IMR-90 (cell line): Measurements from ENCODE around the gene NIPSNAP3A. TPM values are rescaled to one million over a fixed set of nuclear protein-coding genes. Genes with fewer than 3 reads are reported as not detected.

ENCODE experiments used
- ATAC-seq: fragments of 200-7000 bp; cut with Tn5 transposase; 2 replicates; pipeline ENCODE4 v1.9.1; 2020; ENCODE audit warnings: low read depth, mild to moderate bottlenecking, moderate library complexity
- BruUV-seq: library from RNA; stranded (reverse); fragments of 400-500 nt; replicated peaks from 2 replicates; lab custom pipeline; 2021; lab: Mats Ljungman, UMichigan
- CTCF ChIA-PET: fragments of 300-600 bp; formaldehyde crosslinking; extraction: SDS; loops from one replicate; lab custom pipeline; 2021; ENCODE audit warnings: antibody characterized with exemption; lab: Yijun Ruan, JAX
- POLR2A ChIA-PET: fragments of 300-600 bp; sonication (Branson Sonifier 250); formaldehyde crosslinking; loops from one replicate; lab custom pipeline; 2022; ENCODE audit warnings: antibody characterized with exemption; ENCODE audit not compliant: unreplicated experiment; lab: Charles Lee
- DNase-seq: peaks from one replicate; pipeline ENCODE4 v3.0.0; 2013
- H2AFZ ChIP-seq: replicated peaks from 2 replicates; pipeline ENCODE3; 2013; ENCODE audit warnings: low read length, mild to moderate bottlenecking; ENCODE audit not compliant: poor library complexity
- H2AK5ac ChIP-seq: 2 replicates; pipeline ENCODE4 v1.6.1; 2013; ENCODE audit warnings: low read depth, low read length, inconsistent platforms
- H2AK9ac ChIP-seq: replicated peaks from 2 replicates; pipeline ENCODE3; 2013; ENCODE audit warnings: mild to moderate bottlenecking, low read depth, low read length, moderate library complexity; ENCODE audit not compliant: poor library complexity
- H2BK120ac ChIP-seq: 2 replicates; pipeline ENCODE4 v1.6.1; 2013; ENCODE audit warnings: low read depth, low read length, inconsistent platforms
- H2BK15ac ChIP-seq: 3 replicates; pipeline ENCODE4 v1.6.1; 2013; ENCODE audit warnings: low read depth, low read length, inconsistent platforms
- H2BK20ac ChIP-seq: 2 replicates; pipeline ENCODE4 v1.6.1; 2013; ENCODE audit warnings: low read depth, mild to moderate bottlenecking, inconsistent platforms, low read length, moderate library complexity
- H2BK5ac ChIP-seq: 2 replicates; pipeline ENCODE4 v1.6.1; 2013; ENCODE audit warnings: mild to moderate bottlenecking, low read depth, low read length, inconsistent platforms; ENCODE audit not compliant: poor library complexity, severe bottlenecking
- H3K14ac ChIP-seq: replicated peaks from 2 replicates; pipeline ENCODE4 v1.6.1; 2013; ENCODE audit warnings: low read depth, low read length, inconsistent platforms
- H3K18ac ChIP-seq: 2 replicates; pipeline ENCODE4 v1.6.1; 2013; ENCODE audit warnings: low read depth, low read length, control low read depth
- H3K23ac ChIP-seq: 2 replicates; pipeline ENCODE4 v1.6.1; 2013; ENCODE audit warnings: low read depth, low read length, inconsistent platforms
- H3K27ac ChIP-seq: 2 replicates; pipeline ENCODE4 v1.5.1; 2013; ENCODE audit warnings: mild to moderate bottlenecking, control low read depth, low read length; ENCODE audit not compliant: insufficient read depth
- H3K27me3 ChIP-seq: 2 replicates; pipeline ENCODE4 v1.6.1; 2013; ENCODE audit warnings: low read length; ENCODE audit not compliant: control insufficient read depth, insufficient read depth
- H3K36me3 ChIP-seq: 2 replicates; pipeline ENCODE4 v1.6.1; 2013; ENCODE audit warnings: low read length, mixed read lengths; ENCODE audit not compliant: control insufficient read depth, insufficient read depth
- H3K4ac ChIP-seq: 2 replicates; pipeline ENCODE4 v1.6.1; 2013; ENCODE audit warnings: low read depth, low read length, inconsistent platforms
- H3K4me1 ChIP-seq: 2 replicates; pipeline ENCODE4 v1.6.1; 2013; ENCODE audit warnings: low read length, mixed read lengths; ENCODE audit not compliant: control insufficient read depth, insufficient read depth
- H3K4me2 ChIP-seq: 2 replicates; pipeline ENCODE4 v1.6.1; 2013; ENCODE audit warnings: low read depth, mild to moderate bottlenecking, control low read depth, low read length, moderate library complexity
- H3K4me3 ChIP-seq: 2 replicates; pipeline ENCODE4 v1.5.1; 2013; ENCODE audit warnings: low read depth, mild to moderate bottlenecking, control low read depth, low read length, moderate library complexity; ENCODE audit not compliant: insufficient read depth
- H3K56ac ChIP-seq: 2 replicates; pipeline ENCODE4 v1.6.1; 2013; ENCODE audit warnings: low read length, inconsistent platforms; ENCODE audit not compliant: insufficient read depth; ENCODE audit errors: extremely low read depth
- H3K79me1 ChIP-seq, 2 experiments: 2 replicates each; pipeline ENCODE4 v1.6.1; 2013; ENCODE audit warnings: low read length in 2 of 2, inconsistent platforms in 1 of 2, low read depth in 1 of 2
- H3K9ac ChIP-seq: 2 replicates; pipeline ENCODE4 v1.6.1; 2013; ENCODE audit warnings: low read depth, low read length, control low read depth
- H3K9me1 ChIP-seq: 2 replicates; pipeline ENCODE4 v1.6.1; 2013; ENCODE audit warnings: low read length, inconsistent platforms; ENCODE audit not compliant: insufficient read depth
- H3K9me3 ChIP-seq: 2 replicates; pipeline ENCODE4 v1.6.1; 2013; ENCODE audit warnings: low read length; ENCODE audit not compliant: control insufficient read depth, insufficient read depth
- H4K20me1 ChIP-seq: 2 replicates; pipeline ENCODE4 v1.6.1; 2013; ENCODE audit warnings: low read length, inconsistent platforms; ENCODE audit not compliant: insufficient read depth
- H4K5ac ChIP-seq: 2 replicates; pipeline ENCODE4 v1.6.1; 2013; ENCODE audit warnings: mild to moderate bottlenecking, low read depth, low read length, control low read depth
- H4K8ac ChIP-seq, 2 experiments: 2 replicates each; pipeline ENCODE4 v1.6.1; 2013; ENCODE audit warnings: low read depth in 2 of 2, low read length in 2 of 2, control low read depth in 1 of 2, inconsistent platforms in 1 of 2
- H4K91ac ChIP-seq: 2 replicates; pipeline ENCODE4 v1.6.1; 2013; ENCODE audit warnings: low read depth, low read length, inconsistent platforms; ENCODE audit not compliant: insufficient read depth
- NFE2L2 ChIP-seq: fragments of 150-350 bp; IDR thresholded peaks from 2 replicates; pipeline ENCODE4 v1.6.1; 2016; ENCODE audit warnings: low read depth, mild to moderate bottlenecking, low read length
- POLR2A ChIP-seq: IDR thresholded peaks from 2 replicates; pipeline ENCODE4 v1.6.1; 2012; ENCODE audit warnings: mild to moderate bottlenecking, low read depth, low read length
- RAD21 ChIP-seq: IDR thresholded peaks from 2 replicates; pipeline ENCODE4 v1.6.1; 2012; ENCODE audit warnings: low read length, improper control_type of control experiment
- WGBS, 2 experiments: methylation state at CpG; one replicate each; pipeline versions ENCODE4 v1.1.5 to v1.1.7; 2013; ENCODE audit warnings: missing lambda C conversion rate in 2 of 2; ENCODE audit not compliant: insufficient read length in 1 of 2; ENCODE audit errors: extremely low coverage in 2 of 2; 5-methylcytosine and 5-hydroxymethylcytosine counted together
- dilution Hi-C: fragments of 300-500 bp; cut with HindIII; formaldehyde crosslinking; loops from one replicate; pipeline ENCODE4 v1.14.3; 2018; ENCODE audit warnings: low sequenced_read_pairs; ENCODE audit not compliant: unreplicated experiment
- in situ Hi-C: fragments of 300-500 bp; cut with MboI; formaldehyde crosslinking; loops from 3 replicates; pipeline ENCODE4 v1.14.3; 2019; ENCODE audit warnings: low sequenced_read_pairs, inconsistent platforms, mixed read lengths
- intact Hi-C: fragments of 100-400 bp; cut with micrococcal nuclease; formaldehyde crosslinking; loops from 2 replicates; pipeline ENCODE4 v1.10.0; 2022
- polyA plus RNA-seq, 3 experiments: library from polyadenylated mRNA; depleted of rRNA; stranded (reverse); fragments of >200 nt; gene quantifications; 2 replicates each; pipeline ENCODE4 v1.2.3, GENCODE V29; 2012; ENCODE audit warnings: low replicate concordance in 1 of 3
- total RNA-seq: library from RNA; depleted of rRNA; stranded (reverse); fragments of >200 nt; gene quantifications from 2 replicates; pipeline ENCODE4 v1.2.3, GENCODE V29; 2012

NIPSNAP3A gene
- total and polyA plus RNA-seq, 2 of the 4 experiments (the other 2 are of a cell fraction), result 21.4 to 32.1 TPM

DNA sequence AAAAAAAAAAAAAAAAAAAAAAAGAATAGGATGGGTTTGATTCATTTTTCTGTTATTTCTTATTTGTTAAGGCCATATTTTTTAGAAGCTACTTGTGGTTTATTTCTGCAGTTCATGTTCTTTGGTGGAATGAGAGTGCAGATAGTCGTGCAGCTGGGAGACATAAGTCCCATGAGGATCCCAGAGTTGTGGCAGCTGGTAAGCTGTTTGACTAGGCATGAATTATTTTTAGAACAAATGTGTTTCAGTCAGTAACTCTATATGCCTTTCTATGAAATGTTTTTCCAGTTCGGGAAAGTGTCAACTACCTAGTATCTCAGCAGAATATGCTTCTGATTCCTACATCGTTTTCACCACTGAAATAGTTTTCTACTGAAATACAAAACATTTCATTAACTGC lies 11.5 kb downstream of the NIPSNAP3A start:
- intact Hi-C loops, result no loop called here
- Histone ChIP-seq H2BK5ac (no peak overlapping the region), H3K36me3 (peaks cover 5% of the 10 kb centered on the region), H3K4me1 (no peaks in the 10 kb centered on the region), H3K14ac (no peak overlapping the region), H3K27ac (no peak overlapping the region), H3K27me3 (no peaks in the 10 kb centered on the region), H3K9ac (no peak overlapping the region), H2BK120ac (no peak overlapping the region), H4K5ac (no peak overlapping the region), H2AK9ac (no peak overlapping the region), H3K79me1 (no peaks in the 10 kb centered on the region), H4K91ac (no peak overlapping the region), H2BK15ac (no peak overlapping the region), H3K4me2 (no peak overlapping the region), H3K56ac (no peak overlapping the region), H2BK20ac (no peak overlapping the region), H3K18ac (no peak overlapping the region), H4K20me1 (no peaks in the 10 kb centered on the region), H3K9me1 (no peaks in the 10 kb centered on the region), H3K9me3 (no peaks in the 10 kb centered on the region), H2AFZ (no peak overlapping the region), H4K8ac (no peak overlapping the region), H3K4ac (no peak overlapping the region), H2AK5ac (no peak overlapping the region), H3K4me3 (no peak overlapping the region), H3K23ac (no peak overlapping the region)
- POLR2A ChIA-PET, result no interaction called here
- CTCF ChIA-PET, result no interaction called here
- no peak for TF ChIP-seq POLR2A
- TF ChIP-seq NFE2L2, result no peak
- TF ChIP-seq RAD21, result no peak
- in situ Hi-C loops, result no loop called here
- dilution Hi-C loops, result no loop called here
- ATAC-seq, result no peak
- DNase-seq, result no peak
- no CpG with 5 or more reads among the region's 3 CpGs for WGBS, 2 experiments
- BruUV-seq, result no TSS peak
